ENCODE results near the gene SPEM3. TPM values are rescaled to one million over a fixed set of nuclear protein-coding genes. Genes with fewer than 3 reads are reported as not detected.

Gene SPEM3
- not detected in 2 replicates for total RNA-seq (2014; rRNA removed; shearing (Covaris generic))
- not detected in 2 replicates for polyA plus RNA-seq (2016; fragmentation: Nextera tagmentation; extraction: Ambion mirVana)

GRCh38 chr17:7428557-7428956 lies at the start of gene SPEM3:
TSS of gene SPEM3 (plus strand) at chr17:7428857. CDS start at chr17:7428903, 46 bp downstream.
- Histone ChIP-seq H3K27ac (no peak within 1 kb of the TSS), H3K9ac (no peak within 1 kb of the TSS), H3K36me3 (ENCODE audit: low read depth) (no peaks in the 10 kb centered on the region), H3F3A (ENCODE audit: insufficient read depth) (peaks cover 8% of the 10 kb centered on the region; the same call in 1 of the 2 replicates), H3K9me3 (ENCODE audit: low read depth) (no peaks in the 10 kb centered on the region), H3K4me1 (ENCODE audit: insufficient read depth) (no peaks in the 10 kb centered on the region; the same call in 1 of the 2 replicates), H4K20me1 (ENCODE audit: insufficient read depth) (no peaks in the 10 kb centered on the region), H3K4me2 (ENCODE audit: unreplicated experiment) (no peak within 1 kb of the TSS), H3K4me3 (no peak within 1 kb of the TSS), H3K27me3 (replicated peaks; ENCODE audit: insufficient read depth) (no peaks in the 10 kb centered on the region), H3K9me2 (ENCODE audit: insufficient read depth) (no peaks in the 10 kb centered on the region), H3K79me2 (ENCODE audit: insufficient read depth) (no peaks in the 10 kb centered on the region), H2AFZ (no peak within 1 kb of the TSS)
- DNase-seq, result peak; percentile 15
- no peak for TF ChIP-seq EZH2 (IDR thresholded peaks at IDR 0.05; ENCODE audit: insufficient read depth, poor library complexity, severe bottlenecking)
- TF ChIP-seq EZH2phosphoT487 (IDR thresholded peaks at IDR 0.05; ENCODE audit: insufficient read depth, low read depth), result no peak
- 51 to 72% methylated on average over 5 of the region's 5 CpGs for WGBS, 2 experiments (ENCODE audit: low coverage in 1 of 2, low lambda C conversion rate in 2 of 2, missing lambda C conversion rate in 2 of 2)
- in situ Hi-C loops (cut with MboI), result no loop called here

GRCh38 chr17:7379134-7379533 lies 49.5 kb upstream of the SPEM3 start:
- H3K9me2 ChIP-seq (ENCODE audit: insufficient read depth), result no peaks in the 10 kb centered on the region
- no peak overlapping the region for H2AFZ ChIP-seq
- no peak overlapping the region for H3K4me2 ChIP-seq (ENCODE audit: unreplicated experiment)
- H3K36me3 ChIP-seq (ENCODE audit: low read depth), result no peaks in the 10 kb centered on the region
- no peaks in the 10 kb centered on the region for H3K9me3 ChIP-seq (ENCODE audit: low read depth)
- WGBS, 2 experiments (ENCODE audit: low coverage in 1 of 2, low lambda C conversion rate in 2 of 2, missing lambda C conversion rate in 2 of 2), result 88% methylated on average over 3 of the region's 3 CpGs
- no peak overlapping the region for H3K27ac ChIP-seq
- no peaks in the 10 kb centered on the region for H4K20me1 ChIP-seq (ENCODE audit: insufficient read depth)
- no peaks in the 10 kb centered on the region for H3F3A ChIP-seq (ENCODE audit: insufficient read depth)
- DNase-seq, result no peak
- no peak for TF ChIP-seq EZH2 (IDR thresholded peaks at IDR 0.05; ENCODE audit: insufficient read depth, poor library complexity, severe bottlenecking)
- TF ChIP-seq EZH2phosphoT487 (IDR thresholded peaks at IDR 0.05; ENCODE audit: insufficient read depth, low read depth), result no peak
- H3K4me1 ChIP-seq (ENCODE audit: insufficient read depth), result peaks cover 6% of the 10 kb centered on the region
- no peak overlapping the region for H3K4me3 ChIP-seq
- in situ Hi-C loops (cut with MboI), result no loop called here
- H3K27me3 ChIP-seq (replicated peaks; ENCODE audit: insufficient read depth), result no peaks in the 10 kb centered on the region
- no peaks in the 10 kb centered on the region for H3K79me2 ChIP-seq (ENCODE audit: insufficient read depth)
- H3K9ac ChIP-seq, result no peak overlapping the region

GRCh38 chr17:7380321-7380720 lies 48.3 kb upstream of the SPEM3 start:
- Histone ChIP-seq H3K79me2 (ENCODE audit: insufficient read depth) (no peaks in the 10 kb centered on the region), H3K4me1 (ENCODE audit: insufficient read depth) (peaks cover 6% of the 10 kb centered on the region), H3K9ac (peak overlapping the region; percentile 41), H3K4me2 (ENCODE audit: unreplicated experiment) (peak overlapping the region; percentile 85), H2AFZ (peak overlapping the region; percentile 72), H4K20me1 (ENCODE audit: insufficient read depth) (no peaks in the 10 kb centered on the region), H3K36me3 (ENCODE audit: low read depth) (no peaks in the 10 kb centered on the region), H3K9me2 (ENCODE audit: insufficient read depth) (no peaks in the 10 kb centered on the region), H3K4me3 (peak overlapping the region; percentile 63), H3K9me3 (ENCODE audit: low read depth) (no peaks in the 10 kb centered on the region), H3K27ac (no peak overlapping the region), H3K27me3 (replicated peaks; ENCODE audit: insufficient read depth) (no peaks in the 10 kb centered on the region), H3F3A (ENCODE audit: insufficient read depth) (no peaks in the 10 kb centered on the region)
- 15 to 18% methylated on average over 7 of the region's 7 CpGs for WGBS, 2 experiments (ENCODE audit: low coverage in 1 of 2, low lambda C conversion rate in 2 of 2, missing lambda C conversion rate in 2 of 2)
- peak; percentile 81 for DNase-seq
- in situ Hi-C loops (cut with MboI), result no loop called here
- TF ChIP-seq EZH2phosphoT487 (IDR thresholded peaks at IDR 0.05; ENCODE audit: insufficient read depth, low read depth), result no peak
- no peak for TF ChIP-seq EZH2 (IDR thresholded peaks at IDR 0.05; ENCODE audit: insufficient read depth, poor library complexity, severe bottlenecking)

GRCh38 chr17:7380855-7381683 lies 47.6 kb upstream of the SPEM3 start, which contains the start of gene TNK1:
TSS of gene TNK1 (plus strand) at chr17:7381089. CDS start at chr17:7382927, 1,838 bp downstream.
- Histone ChIP-seq H3K9me3 (ENCODE audit: low read depth) (no peaks in the 10 kb centered on the region), H3F3A (ENCODE audit: insufficient read depth) (no peaks in the 10 kb centered on the region), H3K4me1 (ENCODE audit: insufficient read depth) (peaks cover 6% of the 10 kb centered on the region), H3K4me3 (peak within 1 kb of the TSS; percentile 63), H3K9me2 (ENCODE audit: insufficient read depth) (no peaks in the 10 kb centered on the region), H3K36me3 (ENCODE audit: low read depth) (no peaks in the 10 kb centered on the region), H3K27me3 (replicated peaks; ENCODE audit: insufficient read depth) (no peaks in the 10 kb centered on the region), H3K9ac (peak within 1 kb of the TSS; percentile 41), H3K4me2 (ENCODE audit: unreplicated experiment) (peak within 1 kb of the TSS; percentile 85), H3K27ac (no peak within 1 kb of the TSS), H2AFZ (peak within 1 kb of the TSS; percentile 72), H4K20me1 (ENCODE audit: insufficient read depth) (no peaks in the 10 kb centered on the region), H3K79me2 (ENCODE audit: insufficient read depth) (no peaks in the 10 kb centered on the region)
- 10% methylated on average over 27 to 34 of the region's 52 CpGs for WGBS, 2 experiments (ENCODE audit: low coverage in 1 of 2, low lambda C conversion rate in 2 of 2, missing lambda C conversion rate in 2 of 2)
- in situ Hi-C loops (cut with MboI), result no loop called here
- TF ChIP-seq EZH2 (IDR thresholded peaks at IDR 0.05; ENCODE audit: insufficient read depth, poor library complexity, severe bottlenecking) (no peak), EZH2phosphoT487 (IDR thresholded peaks at IDR 0.05; ENCODE audit: insufficient read depth, low read depth) (no peak)
- DNase-seq, result peak; percentile 48
